ENCODE data around the gene PRPF38A. TPM values are rescaled to one million over a fixed set of nuclear protein-coding genes. Genes with fewer than 3 reads are reported as not detected.
"Not testable (repeated sequence)": the region's sequence is repeated elsewhere in the genome, so short reads cannot be mapped to it uniquely, and the experiment has no call there.

PRPF38A gene
- polyA plus RNA-seq, 3 donors from 2014 or later = 34.3 to 56.6 (median 42.0) TPM

GRCh38 chr1:52365746-52366516 lies 38.5 kb upstream of the PRPF38A start, which contains the start of gene CC2D1B:
Gene CC2D1B (minus strand): TSS chr1:52366205. CDS start chr1:52364620, 1,585 bp downstream.
- H3K27ac Mint-ChIP-seq = peak within 1 kb of the TSS; percentile 94 to 99 (median 97)
- H3K4me3 Mint-ChIP-seq = peak within 1 kb of the TSS; percentile 90 to 97 (median 96)
- H3K4me1 Mint-ChIP-seq = peaks cover 33 to 49% of the 10 kb centered on the region in 2 donors
- peaks cover 13 to 24% (median 19%) of the 10 kb centered on the region in 3 donors for H3K27me3 Mint-ChIP-seq (ENCODE audit: low read depth in 3 of 3)
- peak; percentile 100 for DNase-seq
- H3K36me3 Mint-ChIP-seq = peaks cover 5 to 10% (median 6%) of the 10 kb centered on the region in 3 donors
- peaks cover 0 to 1% (median 0%) of the 10 kb centered on the region in 6 donors for H3K9me3 Mint-ChIP-seq

DNA sequence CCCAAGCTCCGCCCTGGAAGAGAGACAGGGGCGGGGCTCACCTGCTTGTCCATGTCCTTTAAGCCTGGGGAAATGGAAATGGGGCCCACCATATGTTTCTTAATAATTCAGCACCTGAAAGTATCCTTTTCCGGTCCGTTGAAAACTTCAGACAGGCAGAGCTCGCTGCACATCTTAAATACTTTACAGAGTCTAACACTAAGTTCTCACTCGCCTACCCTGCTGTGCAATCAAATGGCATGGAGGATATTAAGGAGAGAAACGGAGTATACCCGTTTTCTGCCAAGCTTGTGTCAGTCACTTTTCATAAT lies 37.9 kb upstream of the PRPF38A start:
- H3K27me3 Mint-ChIP-seq (ENCODE audit: low read depth in 3 of 3) = peaks cover 13 to 24% (median 19%) of the 10 kb centered on the region in 3 donors
- H3K36me3 Mint-ChIP-seq = peaks cover 4 to 5% (median 4%) of the 10 kb centered on the region in 3 donors
- peak overlapping the region; percentile 65 to 99 (median 86) for H3K27ac Mint-ChIP-seq
- peak overlapping the region; percentile 90 to 97 (median 96) for H3K4me3 Mint-ChIP-seq
- no peaks in the 10 kb centered on the region for H3K9me3 Mint-ChIP-seq
- peaks cover 33 to 49% of the 10 kb centered on the region in 2 donors for H3K4me1 Mint-ChIP-seq
- no peak for DNase-seq

GRCh38 chr1:52367272-52367671 lies 37.1 kb upstream of the PRPF38A start:
- no peaks in the 10 kb centered on the region for H3K9me3 Mint-ChIP-seq
- DNase-seq = no peak
- H3K4me1 Mint-ChIP-seq = peaks cover 28 to 48% of the 10 kb centered on the region in 2 donors
- H3K4me3 Mint-ChIP-seq = peak overlapping the region in 3 of 5 donors; percentile 15 to 60 (median 31)
- H3K27ac Mint-ChIP-seq = peak overlapping the region in 2 of 6 donors; percentile 7 to 56
- H3K36me3 Mint-ChIP-seq = no peaks in the 10 kb centered on the region
- H3K27me3 Mint-ChIP-seq (ENCODE audit: low read depth in 3 of 3) = peaks cover 13 to 24% (median 19%) of the 10 kb centered on the region in 3 donors

GRCh38 chr1:52368383-52369172 lies 35.8 kb upstream of the PRPF38A start:
- peaks cover 0 to 1% (median 0%) of the 10 kb centered on the region in 3 donors for H3K36me3 Mint-ChIP-seq
- no peaks in the 10 kb centered on the region for H3K9me3 Mint-ChIP-seq
- peak; percentile 15 to 37 (median 21) for DNase-seq
- no peak overlapping the region for H3K27ac Mint-ChIP-seq
- H3K4me1 Mint-ChIP-seq = peaks cover 27 to 39% of the 10 kb centered on the region in 2 donors
- peaks cover 13 to 24% (median 19%) of the 10 kb centered on the region in 3 donors for H3K27me3 Mint-ChIP-seq (ENCODE audit: low read depth in 3 of 3)
- H3K4me3 Mint-ChIP-seq = peak overlapping the region; percentile 18 to 68 (median 57)

DNA sequence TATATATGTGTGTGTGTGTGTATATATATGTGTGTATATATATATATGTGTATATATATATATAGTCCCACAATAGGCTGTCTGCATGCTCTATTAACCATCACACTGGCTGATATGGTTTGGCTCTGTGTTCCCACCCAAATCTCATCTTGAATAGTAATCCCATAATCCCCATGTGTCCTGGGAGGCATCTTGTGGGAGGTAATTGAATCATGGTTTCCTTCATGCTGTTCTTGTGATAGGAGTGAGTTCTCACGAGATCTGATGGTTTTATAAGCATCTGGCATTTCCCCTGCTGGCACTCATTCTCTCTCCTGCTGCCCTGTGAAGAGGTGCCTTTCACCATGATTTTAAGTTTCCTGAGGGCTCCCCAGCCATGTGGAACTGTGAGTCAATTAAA lies 34.6 kb upstream of the PRPF38A start:
- peaks cover 0 to 12% (median 11%) of the 10 kb centered on the region in 3 donors for H3K36me3 Mint-ChIP-seq
- not testable (repeated sequence) for H3K9me3 Mint-ChIP-seq, H3K4me3 Mint-ChIP-seq, DNase-seq, H3K27ac Mint-ChIP-seq
- H3K27me3 Mint-ChIP-seq (ENCODE audit: low read depth in 3 of 3) = peaks cover 13 to 24% (median 19%) of the 10 kb centered on the region in 3 donors
- peaks cover 17 to 27% of the 10 kb centered on the region in 2 donors for H3K4me1 Mint-ChIP-seq

DNA sequence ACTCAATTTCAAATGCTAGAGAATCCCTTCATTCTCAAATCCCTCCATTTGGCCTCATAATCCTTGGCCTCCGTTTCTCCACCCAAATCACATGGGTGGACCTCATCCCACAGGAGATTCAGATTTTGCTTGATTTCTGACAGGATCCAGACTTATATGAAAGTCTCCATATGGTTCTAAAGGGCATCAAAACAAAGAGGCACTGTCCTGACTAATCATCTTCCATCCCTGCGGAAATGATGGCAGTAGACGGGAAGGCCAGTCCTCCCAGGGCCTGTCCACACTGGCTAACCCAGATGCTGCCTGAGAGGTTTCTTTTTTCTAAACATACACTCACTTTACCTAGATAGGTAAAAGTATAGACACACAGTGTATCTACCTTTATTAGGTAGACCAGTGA lies 19.0 kb upstream of the PRPF38A start:
- Mint-ChIP-seq H3K4me1 (no peaks in the 10 kb centered on the region), H3K27ac (no peak overlapping the region), H3K9me3 (no peaks in the 10 kb centered on the region), H3K4me3 (no peak overlapping the region), H3K27me3 (ENCODE audit: low read depth in 3 of 3) (peaks cover 0 to 4% (median 0%) of the 10 kb centered on the region in 3 donors), H3K36me3 (peaks cover 0 to 5% (median 3%) of the 10 kb centered on the region in 3 donors)
- DNase-seq = no peak

DNA sequence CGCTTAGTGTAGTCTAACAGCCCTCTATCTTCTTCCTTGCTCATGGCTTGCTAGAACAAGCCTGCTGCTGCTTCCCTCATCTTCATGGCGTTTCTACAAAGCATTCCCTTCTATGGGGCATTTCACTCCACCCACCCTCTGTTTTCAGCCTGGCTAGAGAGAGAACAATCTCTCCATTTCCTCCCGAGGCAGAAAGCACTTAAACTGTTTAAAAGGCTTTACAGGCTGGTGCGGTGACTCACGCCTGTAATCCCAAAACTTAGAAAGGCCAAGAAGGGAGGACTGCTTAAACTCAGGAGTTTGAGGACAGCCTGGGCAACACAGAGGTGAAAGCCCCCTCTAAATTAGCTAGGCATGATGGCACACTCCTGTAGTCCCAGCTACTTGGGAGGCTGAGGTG lies 17.9 kb upstream of the PRPF38A start:
- no peaks in the 10 kb centered on the region for H3K4me1 Mint-ChIP-seq
- H3K27ac Mint-ChIP-seq = no peak overlapping the region
- peaks cover 0 to 5% (median under 1%) of the 10 kb centered on the region in 3 donors for H3K36me3 Mint-ChIP-seq
- no peaks in the 10 kb centered on the region for H3K9me3 Mint-ChIP-seq
- peaks cover 0 to under 1% (median 0%) of the 10 kb centered on the region in 3 donors for H3K27me3 Mint-ChIP-seq (ENCODE audit: low read depth in 3 of 3)
- no peak for DNase-seq
- H3K4me3 Mint-ChIP-seq = no peak overlapping the region

- Mint-ChIP-seq H3K4me1 (no peaks in the 10 kb centered on the region), H3K4me3 (no peak overlapping the region), H3K27ac (peak overlapping the region in 1 of 6 donors; percentile 1), H3K27me3 (ENCODE audit: low read depth in 3 of 3) (no peaks in the 10 kb centered on the region), H3K36me3 (peaks cover 0 to 12% (median 8%) of the 10 kb centered on the region in 3 donors), H3K9me3 (no peaks in the 10 kb centered on the region)
- DNase-seq = no peak
Observed at GRCh38 chr1:52393174-52393573, 11.2 kb upstream of the PRPF38A start.

DNA sequence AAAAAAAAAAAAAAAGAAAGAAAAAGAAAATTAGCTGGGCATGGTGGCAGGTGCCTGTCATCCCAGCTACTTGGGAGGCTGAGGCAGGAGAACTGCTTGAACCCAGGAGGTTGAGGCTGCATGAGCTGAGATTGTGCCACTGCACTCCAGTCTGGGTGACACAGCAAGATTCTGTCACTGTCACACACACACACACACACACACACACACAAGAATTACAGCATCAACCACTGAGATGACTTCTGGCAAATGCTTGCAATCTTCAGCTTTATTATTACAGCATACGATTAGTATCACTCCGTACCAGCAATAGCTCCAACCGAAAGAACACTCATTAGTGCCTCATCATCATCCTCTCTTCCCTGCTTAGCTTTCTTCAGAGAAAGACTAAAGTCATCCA lies 4.8 kb upstream of the PRPF38A start:
- Mint-ChIP-seq H3K9me3 (no peaks in the 10 kb centered on the region), H3K36me3 (peaks cover 0 to 17% (median 11%) of the 10 kb centered on the region in 3 donors), H3K4me1 (peaks cover 13 to 16% of the 10 kb centered on the region in 2 donors), H3K27me3 (ENCODE audit: low read depth in 3 of 3) (peaks cover 4 to 9% (median 5%) of the 10 kb centered on the region in 3 donors), H3K27ac (no peak overlapping the region), H3K4me3 (no peak overlapping the region)
- no peak for DNase-seq

- H3K27me3 Mint-ChIP-seq (ENCODE audit: low read depth in 3 of 3) = peaks cover 4 to 9% (median 6%) of the 10 kb centered on the region in 3 donors
- no peak for DNase-seq
- H3K4me3 Mint-ChIP-seq = no peak overlapping the region
- H3K9me3 Mint-ChIP-seq = no peaks in the 10 kb centered on the region
- peaks cover 18 to 21% of the 10 kb centered on the region in 2 donors for H3K4me1 Mint-ChIP-seq
- no peak overlapping the region for H3K27ac Mint-ChIP-seq
- peaks cover 0 to 13% (median 7%) of the 10 kb centered on the region in 3 donors for H3K36me3 Mint-ChIP-seq
Observed at GRCh38 chr1:52400131-52400530, 4.3 kb upstream of the PRPF38A start.

DNA sequence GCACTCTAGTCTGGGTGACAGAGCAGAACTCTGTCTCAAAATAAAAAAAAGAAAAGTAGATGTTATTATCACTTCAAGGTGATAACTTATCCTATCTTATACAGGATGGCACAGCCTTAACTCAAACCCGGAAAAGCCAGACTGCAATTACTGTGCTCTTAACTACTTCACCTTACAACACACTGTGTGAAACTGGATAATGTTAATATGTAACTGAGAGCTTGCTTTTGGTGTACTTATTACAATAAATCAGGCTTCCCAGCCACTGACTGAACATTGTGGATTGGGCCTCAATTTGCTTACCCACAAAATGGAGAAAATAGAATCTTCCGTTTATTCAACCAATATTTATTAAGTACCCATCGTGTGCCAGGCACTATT lies 1.6 kb upstream of the PRPF38A start:
- H3K4me3 Mint-ChIP-seq = peak overlapping the region; percentile 99 to 100 (median 99)
- peak overlapping the region in 2 of 6 donors; percentile 94 to 99 for H3K27ac Mint-ChIP-seq
- H3K27me3 Mint-ChIP-seq (ENCODE audit: low read depth in 3 of 3) = peaks cover 4 to 9% (median 6%) of the 10 kb centered on the region in 3 donors
- no peak for DNase-seq
- peaks cover 6 to 15% (median 14%) of the 10 kb centered on the region in 3 donors for H3K36me3 Mint-ChIP-seq
- peaks cover 33 to 43% of the 10 kb centered on the region in 2 donors for H3K4me1 Mint-ChIP-seq
- H3K9me3 Mint-ChIP-seq = no peaks in the 10 kb centered on the region

DNA sequence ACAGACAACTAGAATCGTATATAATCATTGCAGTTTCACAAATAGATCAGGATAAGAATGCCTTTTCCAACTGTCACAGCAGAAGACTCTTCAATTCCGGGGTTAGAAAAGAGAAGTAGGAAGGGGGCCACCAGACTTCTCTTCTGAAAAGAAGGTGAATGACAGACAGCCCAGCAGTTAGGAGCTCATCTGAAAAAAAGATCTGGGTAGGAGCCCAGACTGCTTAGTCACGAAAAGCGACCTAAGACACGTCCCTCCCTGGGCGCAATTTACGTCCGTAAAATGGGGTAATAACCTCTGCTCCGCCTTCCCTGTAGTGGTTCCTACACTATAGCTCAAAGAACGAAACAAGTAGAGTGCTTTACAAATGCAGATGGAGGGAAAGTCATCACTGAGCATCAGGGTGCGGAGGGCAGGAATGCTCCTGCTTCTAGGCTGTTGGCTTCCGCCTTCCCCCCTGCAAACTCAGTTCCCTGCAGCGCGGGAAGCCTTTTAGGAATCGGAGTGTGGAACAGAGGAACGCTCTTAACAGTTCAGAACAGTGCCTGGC lies 761 bp upstream of the PRPF38A start:
- DNase-seq = peak; percentile 52 to 62 (median 56)
- Mint-ChIP-seq H3K27ac (peak overlapping the region; percentile 94 to 99 (median 99)), H3K9me3 (no peaks in the 10 kb centered on the region), H3K4me1 (peaks cover 33 to 48% of the 10 kb centered on the region in 2 donors), H3K36me3 (peaks cover 10 to 20% (median 14%) of the 10 kb centered on the region in 3 donors), H3K27me3 (ENCODE audit: low read depth in 3 of 3) (peaks cover 4 to 9% (median 8%) of the 10 kb centered on the region in 3 donors), H3K4me3 (peak overlapping the region; percentile 99 to 100 (median 99))

DNA sequence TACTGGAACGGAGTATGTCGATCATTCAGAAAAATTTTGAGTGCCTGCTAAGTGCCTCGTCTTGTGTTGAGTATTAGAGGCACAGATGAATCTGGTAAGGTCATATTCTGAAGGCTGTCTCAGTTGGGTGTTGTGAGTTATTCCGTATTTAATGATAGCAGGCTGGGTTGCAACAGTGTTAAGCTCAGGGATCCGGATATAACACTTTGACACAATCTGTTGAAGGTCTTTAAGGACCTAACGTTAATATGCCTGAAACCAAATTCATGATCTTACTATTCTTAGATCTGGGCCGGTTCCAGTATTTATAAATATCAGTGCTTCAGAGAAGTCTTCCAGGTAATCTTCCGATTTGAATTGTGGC lies 555 bp downstream of the PRPF38A start:
- Mint-ChIP-seq H3K4me1 (peaks cover 33 to 54% of the 10 kb centered on the region in 2 donors), H3K27ac (peak overlapping the region; percentile 94 to 99 (median 99)), H3K9me3 (no peaks in the 10 kb centered on the region), H3K4me3 (peak overlapping the region; percentile 99 to 100 (median 99)), H3K36me3 (peaks cover 14 to 27% (median 16%) of the 10 kb centered on the region in 3 donors), H3K27me3 (ENCODE audit: low read depth in 3 of 3) (peaks cover 4 to 12% (median 9%) of the 10 kb centered on the region in 3 donors)
- no peak for DNase-seq

Data from immature natural killer cell (primary cell).